ENCODE data around the gene FHIT. TPM values are rescaled to one million over a fixed set of nuclear protein-coding genes. Genes with fewer than 3 reads are reported as not detected.
"Not testable (repeated sequence)": the region's sequence is repeated elsewhere in the genome, so short reads cannot be mapped to it uniquely, and the experiment has no call there.

Gene FHIT
- total RNA-seq, 1 donor from 2014 or later = 22.6 TPM

- Mint-ChIP-seq H3K36me3 (ENCODE audit: low read depth) (no peaks in the 10 kb centered on the region), H3K27me3 (ENCODE audit: insufficient read depth) (no peaks in the 10 kb centered on the region), H3K4me3 (no peak overlapping the region), H3K4me1 (ENCODE audit: low read depth) (no peaks in the 10 kb centered on the region), H3K27ac (no peak overlapping the region), H3K9me3 (no peaks in the 10 kb centered on the region)
- no peak for DNase-seq (ENCODE audit: low spot score)
- intact Hi-C loops (cut with micrococcal nuclease) = no loop called here
Observed at GRCh38 chr3:60720736-60721135, 530.5 kb downstream of the FHIT start.

- H3K9me3 Mint-ChIP-seq = peaks cover 2% of the 10 kb centered on the region
- H3K36me3 Mint-ChIP-seq (ENCODE audit: low read depth) = no peaks in the 10 kb centered on the region
- DNase-seq (ENCODE audit: low spot score) = no peak
- H3K27me3 Mint-ChIP-seq (ENCODE audit: insufficient read depth) = no peaks in the 10 kb centered on the region
- H3K4me3 Mint-ChIP-seq = no peak overlapping the region
- no peak overlapping the region for H3K27ac Mint-ChIP-seq
- H3K4me1 Mint-ChIP-seq (ENCODE audit: low read depth) = no peaks in the 10 kb centered on the region
- intact Hi-C loops (cut with micrococcal nuclease) = no loop called here
Observed at GRCh38 chr3:60716573-60716972, 534.7 kb downstream of the FHIT start.

GRCh38 chr3:60708191-60708975 is 542.9 kb downstream of the FHIT start:
- H3K4me3 Mint-ChIP-seq = no peak overlapping the region
- no peak overlapping the region for H3K27ac Mint-ChIP-seq
- intact Hi-C loops (cut with micrococcal nuclease) = no loop called here
- H3K27me3 Mint-ChIP-seq (ENCODE audit: insufficient read depth) = no peaks in the 10 kb centered on the region
- peaks cover 6% of the 10 kb centered on the region for H3K9me3 Mint-ChIP-seq
- no peak for DNase-seq (ENCODE audit: low spot score)
- peaks cover 2% of the 10 kb centered on the region for H3K36me3 Mint-ChIP-seq (ENCODE audit: low read depth)
- H3K4me1 Mint-ChIP-seq (ENCODE audit: low read depth) = no peaks in the 10 kb centered on the region

DNA sequence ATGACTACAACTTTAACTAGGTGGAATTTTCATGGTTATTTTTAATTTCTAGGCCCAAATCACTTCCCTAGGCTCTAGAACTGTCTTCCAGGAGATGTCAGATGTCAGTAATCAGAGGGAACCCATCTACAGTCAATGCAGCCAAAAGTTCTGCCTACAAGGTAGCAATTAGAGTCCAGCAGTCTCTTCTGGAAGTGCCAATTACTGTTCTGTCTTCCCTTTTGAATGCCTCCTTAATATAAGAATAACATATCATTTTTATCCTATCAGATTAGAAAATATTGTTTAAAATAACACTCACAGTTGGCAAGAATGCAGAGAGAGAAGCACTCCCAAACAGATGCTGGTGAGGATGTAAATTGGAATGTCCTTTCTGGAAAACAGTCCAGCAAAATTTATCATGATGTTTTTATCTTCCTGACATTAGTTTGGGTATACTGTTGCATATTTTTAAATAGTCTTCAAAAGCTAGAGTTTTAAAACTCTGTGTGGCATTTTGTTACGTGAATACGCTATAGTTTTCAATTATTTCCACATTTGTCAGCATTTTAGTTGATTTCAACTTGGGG is 543.7 kb downstream of the FHIT start:
- Mint-ChIP-seq H3K27ac (no peak overlapping the region), H3K9me3 (peaks cover 6% of the 10 kb centered on the region), H3K4me3 (no peak overlapping the region), H3K4me1 (ENCODE audit: low read depth) (no peaks in the 10 kb centered on the region), H3K36me3 (ENCODE audit: low read depth) (peaks cover 2% of the 10 kb centered on the region), H3K27me3 (ENCODE audit: insufficient read depth) (no peaks in the 10 kb centered on the region)
- no peak for DNase-seq (ENCODE audit: low spot score)
- intact Hi-C loops (cut with micrococcal nuclease) = no loop called here

DNA sequence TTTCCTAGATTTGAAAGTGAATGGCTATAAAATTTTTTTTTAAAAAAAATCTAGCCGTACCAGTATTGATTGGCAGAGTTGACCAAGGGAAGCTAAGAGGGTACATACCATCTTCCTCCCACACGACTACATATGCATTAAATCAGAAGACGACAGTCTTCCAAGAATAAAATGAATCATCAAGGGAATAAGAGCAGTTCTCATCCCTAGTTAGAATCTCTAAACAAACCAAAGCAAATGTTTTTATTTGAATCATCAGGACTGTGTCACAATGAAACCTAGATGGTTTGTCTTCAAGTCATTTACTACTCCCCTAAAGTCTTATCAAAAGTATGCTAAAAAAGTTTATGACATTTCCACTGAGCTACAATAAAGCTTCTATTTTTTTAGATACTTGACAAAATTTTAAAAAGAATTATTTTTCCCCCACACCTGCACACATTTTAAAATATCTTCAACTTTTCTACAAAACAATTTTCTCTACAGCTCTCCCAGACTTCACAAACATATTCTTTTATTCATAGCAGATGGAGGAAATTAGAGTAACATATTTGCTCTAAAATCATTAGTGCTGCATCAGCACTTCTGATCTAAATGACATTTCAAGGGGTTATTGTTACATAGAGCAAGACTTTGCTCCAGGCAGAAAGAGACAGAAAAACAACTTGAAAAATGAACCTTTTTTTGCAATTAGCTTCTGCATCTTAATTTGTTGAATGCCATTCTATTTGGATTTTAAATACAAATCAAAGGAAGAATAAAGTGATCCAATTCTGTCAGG is 547.1 kb downstream of the FHIT start:
- H3K27ac Mint-ChIP-seq = no peak overlapping the region
- no peak for DNase-seq (ENCODE audit: low spot score)
- H3K36me3 Mint-ChIP-seq (ENCODE audit: low read depth) = no peaks in the 10 kb centered on the region
- no peaks in the 10 kb centered on the region for H3K4me1 Mint-ChIP-seq (ENCODE audit: low read depth)
- H3K9me3 Mint-ChIP-seq = no peaks in the 10 kb centered on the region
- no peak overlapping the region for H3K4me3 Mint-ChIP-seq
- H3K27me3 Mint-ChIP-seq (ENCODE audit: insufficient read depth) = no peaks in the 10 kb centered on the region
- intact Hi-C loops (cut with micrococcal nuclease) = no loop called here

DNA sequence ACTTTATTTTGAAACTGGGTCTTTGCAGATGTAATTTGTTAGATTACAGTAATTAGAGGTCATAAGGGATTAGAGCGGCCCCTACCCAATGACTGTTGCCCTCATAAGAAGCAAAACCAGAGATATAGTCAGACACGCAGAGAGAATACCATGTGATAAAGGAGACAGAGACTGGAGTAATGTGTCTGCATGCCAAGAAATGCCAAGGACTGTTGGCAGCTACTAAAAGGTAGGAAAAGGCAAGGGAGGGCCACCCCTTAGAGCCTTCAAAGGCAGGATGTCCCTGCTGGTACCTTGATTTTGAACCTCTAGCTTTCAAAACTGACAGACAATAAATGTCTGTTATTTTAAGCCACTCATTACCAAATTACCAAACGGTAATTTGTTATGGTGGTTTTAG is 548.2 kb downstream of the FHIT start:
- DNase-seq (ENCODE audit: low spot score) = no peak
- no peak overlapping the region for H3K27ac Mint-ChIP-seq
- no peaks in the 10 kb centered on the region for H3K9me3 Mint-ChIP-seq
- H3K4me3 Mint-ChIP-seq = no peak overlapping the region
- no peaks in the 10 kb centered on the region for H3K4me1 Mint-ChIP-seq (ENCODE audit: low read depth)
- no peaks in the 10 kb centered on the region for H3K36me3 Mint-ChIP-seq (ENCODE audit: low read depth)
- no peaks in the 10 kb centered on the region for H3K27me3 Mint-ChIP-seq (ENCODE audit: insufficient read depth)
- intact Hi-C loops (cut with micrococcal nuclease) = no loop called here

GRCh38 chr3:60698117-60698516 is 553.1 kb downstream of the FHIT start:
- intact Hi-C loops (cut with micrococcal nuclease) = no loop called here
- H3K27ac Mint-ChIP-seq = no peak overlapping the region
- H3K36me3 Mint-ChIP-seq (ENCODE audit: low read depth) = no peaks in the 10 kb centered on the region
- H3K27me3 Mint-ChIP-seq (ENCODE audit: insufficient read depth) = no peaks in the 10 kb centered on the region
- H3K4me1 Mint-ChIP-seq (ENCODE audit: low read depth) = no peaks in the 10 kb centered on the region
- DNase-seq (ENCODE audit: low spot score) = no peak
- peaks cover 3% of the 10 kb centered on the region for H3K9me3 Mint-ChIP-seq
- H3K4me3 Mint-ChIP-seq = no peak overlapping the region

- Mint-ChIP-seq H3K36me3 (ENCODE audit: low read depth) (no peaks in the 10 kb centered on the region), H3K27me3 (ENCODE audit: insufficient read depth) (no peaks in the 10 kb centered on the region), H3K4me3 (no peak overlapping the region), H3K4me1 (ENCODE audit: low read depth) (no peaks in the 10 kb centered on the region), H3K9me3 (peaks cover 3% of the 10 kb centered on the region), H3K27ac (no peak overlapping the region)
- intact Hi-C loops (cut with micrococcal nuclease) = no loop called here
- DNase-seq (ENCODE audit: low spot score) = no peak
Observed at GRCh38 chr3:60697132-60697531, 554.1 kb downstream of the FHIT start.

DNA sequence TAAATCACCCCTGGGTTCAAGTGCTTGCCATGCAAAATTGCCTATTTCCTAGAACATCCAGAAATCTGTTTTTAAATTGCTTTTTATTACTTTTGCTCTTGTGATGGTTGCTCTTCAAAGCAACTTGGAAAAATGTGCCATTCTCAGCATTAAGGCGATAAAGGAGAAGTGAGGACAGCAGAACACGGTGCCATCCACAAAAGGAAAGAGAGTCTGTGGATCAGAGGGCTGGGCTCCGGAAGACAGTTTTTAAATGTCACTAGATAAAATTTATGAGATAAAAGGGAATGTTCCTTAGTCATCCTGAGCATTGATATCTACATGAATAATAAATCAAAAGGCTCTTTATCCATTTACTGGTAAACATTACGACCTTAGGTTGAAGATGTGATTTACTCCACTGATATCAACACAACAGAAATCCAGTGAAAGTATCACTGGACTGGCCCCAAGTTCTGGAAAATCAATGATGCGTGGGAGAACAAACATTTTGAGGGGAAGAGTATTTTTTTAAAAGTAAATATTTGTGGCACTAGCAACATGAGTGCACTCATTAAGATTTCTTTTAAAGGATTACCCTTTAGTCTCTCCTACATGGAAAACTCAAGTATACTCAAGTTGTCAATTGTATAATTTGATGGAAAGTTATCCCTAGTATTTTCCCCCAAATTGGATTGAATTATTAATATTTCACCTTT is 554.7 kb downstream of the FHIT start:
- no peaks in the 10 kb centered on the region for H3K4me1 Mint-ChIP-seq (ENCODE audit: low read depth)
- intact Hi-C loops (cut with micrococcal nuclease) = no loop called here
- H3K27ac Mint-ChIP-seq = no peak overlapping the region

DNA sequence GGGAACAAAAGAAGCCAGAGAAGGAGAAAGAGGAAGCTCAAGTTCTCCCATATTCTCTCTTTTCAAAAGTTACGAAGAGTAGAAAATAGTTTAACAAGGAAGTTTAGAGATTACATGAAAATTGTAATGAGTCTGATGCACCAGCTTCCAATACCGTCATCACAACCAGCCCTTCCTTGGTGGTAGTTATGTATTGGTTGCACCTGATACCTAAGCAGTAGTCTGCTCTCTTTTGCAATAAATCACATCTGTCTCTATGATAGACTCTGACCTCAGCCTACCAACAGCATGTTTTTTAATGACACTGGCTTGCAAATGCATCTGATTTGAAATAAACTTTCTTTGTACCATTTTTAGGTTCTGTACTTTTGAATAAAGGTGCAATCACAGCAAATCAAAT is 575.8 kb downstream of the FHIT start:
- intact Hi-C loops (cut with micrococcal nuclease) = no loop called here
- peaks cover 2% of the 10 kb centered on the region for H3K36me3 Mint-ChIP-seq (ENCODE audit: low read depth)
- H3K4me1 Mint-ChIP-seq (ENCODE audit: low read depth) = no peaks in the 10 kb centered on the region
- DNase-seq (ENCODE audit: low spot score) = no peak
- H3K27ac Mint-ChIP-seq = no peak overlapping the region
- H3K27me3 Mint-ChIP-seq (ENCODE audit: insufficient read depth) = no peaks in the 10 kb centered on the region
- no peaks in the 10 kb centered on the region for H3K9me3 Mint-ChIP-seq
- H3K4me3 Mint-ChIP-seq = no peak overlapping the region

More for the DNA sequence above, 554.7 kb downstream of the FHIT start:
- no peaks in the 10 kb centered on the region for H3K36me3 Mint-ChIP-seq (ENCODE audit: low read depth)
- peaks cover 6% of the 10 kb centered on the region for H3K9me3 Mint-ChIP-seq
- no peaks in the 10 kb centered on the region for H3K27me3 Mint-ChIP-seq (ENCODE audit: insufficient read depth)
- H3K4me3 Mint-ChIP-seq = no peak overlapping the region
- DNase-seq (ENCODE audit: low spot score) = no peak

- peaks cover 2% of the 10 kb centered on the region for H3K36me3 Mint-ChIP-seq (ENCODE audit: low read depth)
- DNase-seq (ENCODE audit: low spot score) = no peak
- no peaks in the 10 kb centered on the region for H3K27me3 Mint-ChIP-seq (ENCODE audit: insufficient read depth)
- no peak overlapping the region for H3K27ac Mint-ChIP-seq
- intact Hi-C loops (cut with micrococcal nuclease) = no loop called here
- H3K4me1 Mint-ChIP-seq (ENCODE audit: low read depth) = no peaks in the 10 kb centered on the region
- H3K9me3 Mint-ChIP-seq = no peaks in the 10 kb centered on the region
- H3K4me3 Mint-ChIP-seq = no peak overlapping the region
Observed at GRCh38 chr3:60674870-60675269, 576.4 kb downstream of the FHIT start.

GRCh38 chr3:60673123-60673522 is 578.1 kb downstream of the FHIT start:
- Mint-ChIP-seq H3K4me3 (no peak overlapping the region), H3K36me3 (ENCODE audit: low read depth) (peaks cover 2% of the 10 kb centered on the region), H3K9me3 (peaks cover 6% of the 10 kb centered on the region), H3K27me3 (ENCODE audit: insufficient read depth) (no peaks in the 10 kb centered on the region), H3K4me1 (ENCODE audit: low read depth) (no peaks in the 10 kb centered on the region), H3K27ac (no peak overlapping the region)
- DNase-seq (ENCODE audit: low spot score) = no peak
- intact Hi-C loops (cut with micrococcal nuclease) = no loop called here

DNA sequence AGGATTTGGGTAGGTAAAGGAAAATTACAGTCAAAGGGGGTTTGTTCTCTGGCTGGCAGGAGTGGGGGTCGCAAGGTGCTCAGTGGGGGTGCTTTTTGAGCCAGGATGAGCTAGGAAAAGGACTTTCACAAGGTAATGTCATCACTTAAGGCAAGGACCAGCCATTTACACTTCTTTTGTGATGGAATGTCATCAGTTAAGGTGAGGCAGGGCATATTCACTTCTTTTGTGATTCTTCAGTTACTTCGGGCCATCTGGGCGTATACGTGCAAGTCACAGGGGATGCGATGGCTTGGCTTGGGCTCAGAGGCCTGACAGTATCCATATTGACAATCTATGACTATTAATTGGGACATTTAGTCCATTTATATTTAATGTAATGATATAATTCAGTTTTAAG is 578.9 kb downstream of the FHIT start:
- H3K4me1 Mint-ChIP-seq (ENCODE audit: low read depth); H3K27me3 Mint-ChIP-seq (ENCODE audit: insufficient read depth); H3K9me3 Mint-ChIP-seq; H3K27ac Mint-ChIP-seq; intact Hi-C loops (cut with micrococcal nuclease); H3K36me3 Mint-ChIP-seq (ENCODE audit: low read depth); DNase-seq (ENCODE audit: low spot score); H3K4me3 Mint-ChIP-seq: not testable (repeated sequence)
